ENCODE data around the gene SLC35E1.

SLC35E1 gene

DNA sequence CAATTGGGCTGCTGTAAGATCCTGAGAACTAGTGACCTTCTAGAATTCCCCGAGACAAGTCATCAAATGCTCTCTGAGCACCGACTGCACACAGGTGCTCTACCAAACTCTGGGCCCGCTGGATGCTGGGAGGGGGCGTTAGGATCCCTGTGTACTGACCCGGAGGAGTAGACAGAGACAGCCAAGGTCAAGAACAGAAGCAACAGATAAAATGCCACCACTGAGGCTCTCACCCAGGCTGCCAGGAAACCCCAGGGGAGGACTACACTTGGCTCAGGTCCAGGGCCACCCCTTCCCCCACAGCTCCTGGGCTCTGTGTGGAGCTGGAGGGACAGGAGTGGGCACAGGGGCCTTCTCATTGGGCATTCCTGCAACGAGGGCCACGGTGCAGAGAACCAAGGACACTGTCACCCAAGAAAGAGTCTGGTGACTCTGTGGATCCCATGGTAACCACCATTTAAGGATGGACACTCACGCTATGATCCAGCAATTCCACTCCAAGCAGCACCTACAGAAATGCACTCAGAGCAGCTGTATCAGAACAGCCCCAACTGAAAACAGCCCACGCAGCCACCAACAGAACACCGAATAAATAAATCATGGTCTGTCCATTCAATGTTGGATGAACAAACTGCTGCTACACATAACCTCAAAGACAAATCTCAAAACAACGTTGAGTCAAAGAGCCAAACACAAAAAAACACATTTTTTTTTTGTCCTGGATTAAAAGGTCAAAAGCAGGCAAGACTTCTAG lies 16.8 kb upstream of the SLC35E1 start:
- H3K4me3 ChIP-seq (ENCODE audit: low read depth, low read length), result no peak overlapping the region

DNA sequence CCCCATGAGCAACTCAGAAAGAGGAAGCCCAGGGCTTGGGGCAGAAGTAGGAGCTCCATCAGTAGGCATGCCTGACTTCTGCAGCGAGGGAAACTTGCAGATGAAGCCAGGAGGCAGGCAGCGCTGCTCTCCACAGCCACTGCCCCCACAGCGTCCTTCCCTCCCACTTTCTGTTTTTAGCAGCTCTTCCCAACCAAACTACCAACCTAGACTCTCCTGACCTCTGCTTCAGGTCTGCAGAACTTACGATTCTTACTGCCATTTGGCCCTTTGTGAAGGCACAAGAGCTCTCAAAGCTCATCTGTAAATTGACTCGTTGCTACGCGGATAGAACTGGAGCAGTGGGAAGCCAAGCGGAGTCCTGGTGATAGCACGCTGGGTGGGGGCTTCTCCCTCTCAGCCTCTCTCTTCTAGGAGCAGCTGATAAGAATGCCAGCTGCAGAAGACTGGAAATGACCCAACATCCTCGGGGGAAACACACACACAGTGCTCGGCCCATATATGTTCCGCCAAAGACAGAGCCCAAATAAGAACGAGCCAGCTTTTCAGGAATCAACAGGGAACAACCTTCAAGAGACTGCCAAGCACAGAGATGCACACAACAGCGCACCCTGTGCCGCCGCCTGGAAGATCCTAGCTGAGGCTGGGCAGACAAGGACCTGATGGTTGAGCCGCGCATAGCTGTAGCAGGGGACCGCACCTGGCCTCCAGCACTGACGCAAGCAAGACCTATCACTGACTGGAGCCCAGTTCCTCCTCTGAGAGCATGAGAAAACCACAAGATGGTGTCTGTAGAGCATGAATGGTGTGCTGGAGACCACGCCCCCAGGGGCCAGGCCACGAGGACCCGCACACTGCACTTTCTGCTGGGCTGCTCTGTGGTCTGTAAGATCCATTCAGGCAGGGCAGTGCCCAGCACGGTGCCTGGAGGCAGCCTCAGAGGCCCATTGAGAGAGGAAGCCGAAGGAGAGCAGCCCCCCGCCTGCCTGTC lies 15.9 kb upstream of the SLC35E1 start:
- peak; percentile 16 for DNase-seq (ENCODE audit: low read depth, low spot score)
- in situ Hi-C loops (cut with HindIII; ENCODE audit: low sequenced_read_pairs), result no loop called here
- TF ChIP-seq CTCF (IDR thresholded peaks at IDR 0.05; ENCODE audit: low read depth, low read length), result no peak
- no peak overlapping the region for H3K4me3 ChIP-seq (ENCODE audit: low read depth, low read length)

More for the DNA sequence above, 16.8 kb upstream of the SLC35E1 start:
- in situ Hi-C loops (cut with HindIII; ENCODE audit: low sequenced_read_pairs), result no loop called here
- no peak for TF ChIP-seq CTCF (IDR thresholded peaks at IDR 0.05; ENCODE audit: low read depth, low read length)
- DNase-seq (ENCODE audit: low read depth, low spot score), result no peak

DNA sequence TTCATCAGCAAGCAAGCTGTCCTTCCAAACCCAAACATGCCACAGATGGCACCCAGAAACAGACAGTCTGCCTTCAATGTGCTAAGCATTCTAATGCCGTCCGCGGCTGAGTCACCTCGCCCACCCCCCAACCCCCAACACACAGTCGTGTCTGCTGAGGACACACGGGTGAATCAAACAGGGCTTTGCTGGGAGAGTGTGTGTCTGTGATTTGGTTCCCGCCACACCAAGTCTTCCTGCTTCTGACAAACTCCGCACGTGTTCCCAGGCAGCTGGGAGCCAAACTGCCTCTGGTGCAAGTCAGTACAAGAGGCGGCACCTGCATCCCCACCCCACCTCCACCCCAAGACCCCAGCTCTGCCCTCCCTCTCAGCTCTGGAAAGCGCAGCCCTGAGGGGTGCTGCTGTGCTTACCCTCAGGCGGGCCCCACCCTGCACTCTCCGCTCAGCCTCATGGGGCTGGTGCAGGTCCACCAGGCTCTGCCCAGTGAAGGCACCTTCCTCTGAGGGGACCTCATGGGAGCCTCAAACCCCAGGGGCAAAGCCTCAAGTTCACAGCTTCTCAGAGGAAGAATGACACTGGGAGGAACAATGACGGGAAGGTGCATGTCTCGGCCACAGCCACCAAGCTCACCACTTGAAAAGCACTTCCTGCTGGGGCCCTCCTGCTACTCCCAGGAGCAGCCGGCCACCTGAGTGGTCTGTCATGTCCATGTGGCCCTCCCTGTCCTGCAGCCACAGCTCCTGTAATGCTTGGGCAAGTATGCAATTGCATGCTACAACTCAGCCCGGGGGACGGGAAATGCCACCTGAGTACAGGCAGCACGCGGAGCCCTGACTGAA lies 15.0 kb upstream of the SLC35E1 start:
- no peak overlapping the region for H3K4me3 ChIP-seq (ENCODE audit: low read depth, low read length)
- DNase-seq (ENCODE audit: low read depth, low spot score), result peak; percentile 33
- in situ Hi-C loops (cut with HindIII; ENCODE audit: low sequenced_read_pairs), result no loop called here
- no peak for TF ChIP-seq CTCF (IDR thresholded peaks at IDR 0.05; ENCODE audit: low read depth, low read length)

GRCh38 chr19:16586477-16586871 lies 14.3 kb upstream of the SLC35E1 start:
- in situ Hi-C loops (cut with HindIII; ENCODE audit: low sequenced_read_pairs), result no loop called here
- TF ChIP-seq CTCF (IDR thresholded peaks at IDR 0.05; ENCODE audit: low read depth, low read length), result no peak
- DNase-seq (ENCODE audit: low read depth, low spot score), result no peak
- H3K4me3 ChIP-seq (ENCODE audit: low read depth, low read length), result no peak overlapping the region

- H3K4me3 ChIP-seq (ENCODE audit: low read depth, low read length), result no peak overlapping the region
- in situ Hi-C loops (cut with HindIII; ENCODE audit: low sequenced_read_pairs), result no loop called here
- TF ChIP-seq CTCF (IDR thresholded peaks at IDR 0.05; ENCODE audit: low read depth, low read length), result no peak
- no peak for DNase-seq (ENCODE audit: low read depth, low spot score)
Measured at GRCh38 chr19:16585808-16586476, 13.7 kb upstream of the SLC35E1 start.

All from astrocyte of the spinal cord (primary cell).